Fibroblast of the conjunctiva (primary cell): ENCODE measurements around the gene PCBD2.
"Not testable (repeated sequence)": the region's sequence is repeated elsewhere in the genome, so short reads cannot be mapped to it uniquely, and the experiment has no call there.

Experiments
- DNase-seq: peaks from one replicate; pipeline ENCODE4 v3.0.0-alpha.2; 2010; ENCODE audit warnings: low read depth

The PCBD2 gene

GRCh38 chr5:134906811-134907210 lies 1.9 kb downstream of the PCBD2 start:
- no peak for DNase-seq

- not testable (repeated sequence) for DNase-seq
Observed at GRCh38 chr5:134910752-134911151, 5.8 kb downstream of the PCBD2 start.

GRCh38 chr5:134911285-134912206 lies 6.6 kb downstream of the PCBD2 start:
- no peak for DNase-seq

DNA sequence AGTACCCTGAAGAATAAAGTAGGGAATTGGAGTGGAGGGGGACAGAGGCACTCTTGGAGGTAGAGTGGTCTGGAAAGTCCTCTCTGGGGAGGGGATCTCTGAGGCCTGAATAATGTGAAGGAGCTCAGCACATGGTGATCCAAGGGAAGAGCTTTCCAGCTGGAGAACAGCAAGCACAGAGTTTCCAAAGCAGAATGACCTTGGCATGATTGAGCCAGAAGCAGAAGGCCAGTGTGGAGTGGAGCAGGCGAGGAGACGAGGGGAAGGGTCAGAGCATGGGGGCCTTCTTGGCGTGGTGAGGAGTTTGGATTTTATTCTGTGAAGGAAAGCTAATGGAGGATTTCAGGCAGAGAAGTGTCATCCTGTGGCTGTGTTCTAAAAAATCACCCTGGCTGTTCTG lies 8.3 kb downstream of the PCBD2 start:
- DNase-seq: no peak

DNA sequence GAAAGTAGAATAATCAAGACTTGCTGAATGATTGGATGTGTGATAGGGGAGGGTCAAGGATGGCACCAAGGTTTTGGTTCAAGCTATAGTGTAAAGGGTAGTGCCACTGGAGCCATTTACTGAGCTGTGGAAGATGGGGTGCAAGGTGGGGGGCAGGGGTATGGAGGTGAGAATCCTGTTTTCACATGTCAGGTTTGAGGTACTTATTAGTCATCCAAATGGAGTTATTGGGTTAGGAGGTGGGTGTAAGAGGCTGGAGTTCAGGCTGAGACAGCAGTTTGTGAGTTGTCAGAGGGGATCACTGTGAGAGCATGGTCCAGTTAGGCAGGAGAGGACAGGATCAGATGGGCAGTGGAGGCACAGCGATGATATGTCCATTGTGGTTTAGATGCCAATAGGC lies 8.9 kb downstream of the PCBD2 start:
- DNase-seq: no peak

GRCh38 chr5:134917070-134917815 lies 12.3 kb downstream of the PCBD2 start:
- DNase-seq: no peak

DNA sequence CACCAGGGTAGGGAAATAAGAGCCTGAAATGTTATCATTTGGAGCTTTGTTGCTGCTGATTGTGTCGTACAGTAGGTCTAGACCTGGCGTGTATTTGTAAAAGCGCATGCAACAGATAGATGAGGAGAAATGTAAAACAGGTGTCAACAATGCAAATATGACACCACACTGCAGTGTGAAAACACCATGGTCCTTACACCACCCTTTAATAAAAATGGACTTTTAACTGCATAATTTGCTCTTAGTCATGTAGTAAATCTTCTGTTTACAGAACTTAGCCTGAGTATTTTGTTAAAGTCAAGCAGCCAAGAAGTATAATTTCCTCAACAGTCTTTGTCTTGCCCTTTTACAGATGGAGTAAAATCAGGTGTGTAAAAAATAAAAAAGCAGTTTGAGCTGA lies 13.9 kb downstream of the PCBD2 start:
- DNase-seq: no peak

- DNase-seq: no peak
Observed at GRCh38 chr5:134920848-134921575, 16.1 kb downstream of the PCBD2 start.

DNA sequence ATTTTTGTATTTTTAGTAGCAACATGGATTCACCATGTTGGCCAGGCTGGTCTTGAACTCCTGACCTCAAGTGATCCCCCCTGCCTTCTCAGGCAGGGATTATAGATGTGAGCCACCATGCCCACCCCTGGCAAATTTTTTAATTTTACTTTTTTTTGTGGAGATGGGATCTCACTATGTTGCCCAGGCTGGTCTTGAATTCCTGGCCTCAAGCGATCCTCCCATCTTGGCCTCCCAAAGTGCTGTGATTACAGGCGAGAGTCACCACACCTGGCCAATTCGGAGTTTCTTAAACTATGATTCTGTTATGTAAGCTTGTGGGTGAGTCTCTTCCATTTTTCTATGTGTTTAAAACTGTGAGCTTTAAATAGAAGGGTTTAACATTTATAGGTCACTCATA lies 27.6 kb downstream of the PCBD2 start:
- DNase-seq: no peak

- DNase-seq: no peak
Observed at GRCh38 chr5:134934202-134934601, 29.3 kb downstream of the PCBD2 start.

DNA sequence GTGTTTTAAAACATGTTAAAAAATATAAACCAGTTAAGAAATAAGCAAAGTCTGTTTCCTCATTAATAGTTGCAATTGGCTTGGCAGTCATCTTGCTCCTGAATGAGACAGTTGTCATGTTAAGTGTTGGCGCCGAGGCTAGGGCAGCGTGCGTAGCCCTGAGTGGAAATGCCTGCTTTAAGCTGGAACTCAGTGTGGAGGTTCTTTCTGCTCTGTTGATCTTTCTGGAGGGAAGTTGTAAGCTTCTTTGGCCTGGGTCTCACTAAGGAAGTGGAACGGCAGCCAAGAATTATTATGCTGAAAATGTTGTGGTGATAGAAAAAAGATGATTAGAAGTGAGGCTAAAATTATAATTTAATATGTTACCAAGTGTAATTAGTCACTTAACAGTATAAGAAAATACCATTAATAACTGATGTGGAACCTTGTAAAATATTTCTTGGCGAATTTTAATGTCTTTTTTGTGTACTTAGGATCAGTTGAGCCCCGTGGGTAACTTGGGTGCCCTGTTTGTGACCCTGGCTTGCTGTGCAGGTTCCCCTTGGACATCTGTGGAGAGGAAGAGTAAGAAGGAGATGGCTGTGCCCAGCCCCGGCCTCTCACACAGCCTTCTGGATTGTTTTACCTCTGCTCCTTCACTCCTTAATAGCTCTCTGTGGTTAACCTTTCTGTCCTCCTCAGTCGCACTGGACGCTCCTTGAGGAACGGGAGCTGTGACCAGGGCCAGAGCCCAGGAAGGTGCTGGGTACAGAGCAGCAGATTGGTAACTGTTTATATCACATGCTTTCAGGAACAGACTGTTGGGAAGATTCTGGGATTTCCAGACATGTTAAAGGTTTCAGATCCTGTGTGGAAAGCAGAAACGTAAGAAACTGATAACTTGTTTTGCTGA lies 31.0 kb downstream of the PCBD2 start:
- DNase-seq: no peak

DNA sequence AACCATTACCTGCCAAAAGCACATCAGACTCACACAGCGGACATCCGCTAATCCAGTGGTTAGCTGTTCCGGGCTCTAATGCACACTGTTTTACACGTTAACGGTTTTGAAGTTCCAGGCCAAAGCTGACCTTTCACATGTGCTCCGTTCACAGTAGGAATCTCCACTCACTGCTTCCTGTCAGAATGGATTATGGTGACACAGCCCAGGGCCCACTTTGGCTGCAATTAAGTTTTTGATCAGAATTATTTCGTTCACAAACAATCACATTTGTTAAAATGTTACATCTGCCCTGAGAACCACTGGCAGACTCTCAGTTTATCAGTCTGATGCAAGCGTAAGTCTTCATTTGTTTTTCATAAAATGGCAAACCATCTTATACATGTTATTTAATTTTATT lies 32.6 kb downstream of the PCBD2 start:
- no peak for DNase-seq

- no peak for DNase-seq
Observed at GRCh38 chr5:134938030-134938429, 33.1 kb downstream of the PCBD2 start.

- DNase-seq: no peak
Observed at GRCh38 chr5:134939500-134939899, 34.6 kb downstream of the PCBD2 start.

DNA sequence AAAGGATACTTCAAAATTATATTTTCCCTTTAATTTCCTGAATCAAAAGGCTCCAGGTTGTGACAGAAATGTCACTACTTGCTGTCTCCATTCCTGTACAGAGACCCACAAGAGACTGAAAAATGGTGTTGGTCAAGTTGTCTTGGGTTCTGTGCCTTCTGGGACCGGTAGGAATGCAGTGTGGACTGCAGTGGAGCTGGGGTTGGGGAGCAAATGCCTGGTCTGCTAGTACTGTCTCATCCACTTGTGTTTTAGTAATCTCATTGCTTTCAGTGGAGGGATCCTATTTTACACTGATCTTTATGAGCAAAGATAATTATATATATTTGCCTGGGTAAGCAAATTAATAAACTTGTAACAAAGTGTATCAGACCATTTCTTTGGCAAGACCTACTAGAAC lies 38.6 kb downstream of the PCBD2 start:
- no peak for DNase-seq

DNA sequence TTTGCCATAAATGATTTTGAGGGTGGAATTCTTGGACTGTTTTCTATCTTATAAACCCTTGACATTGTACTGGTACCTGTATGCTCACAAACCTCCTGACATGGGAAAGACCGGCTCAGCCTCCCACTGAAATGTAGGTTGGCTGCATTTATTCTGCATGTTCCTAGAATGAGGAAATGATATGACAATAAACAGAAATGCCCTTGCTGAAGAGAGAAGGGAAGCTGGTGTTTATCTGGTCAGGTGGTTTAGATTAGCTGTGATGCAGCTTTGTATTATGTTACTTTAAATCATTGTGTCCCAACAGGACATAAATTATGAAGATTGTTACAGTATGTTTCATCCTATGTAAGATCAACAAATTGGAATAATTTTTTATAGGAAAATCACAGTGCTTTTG lies 39.7 kb downstream of the PCBD2 start:
- DNase-seq: no peak

DNA sequence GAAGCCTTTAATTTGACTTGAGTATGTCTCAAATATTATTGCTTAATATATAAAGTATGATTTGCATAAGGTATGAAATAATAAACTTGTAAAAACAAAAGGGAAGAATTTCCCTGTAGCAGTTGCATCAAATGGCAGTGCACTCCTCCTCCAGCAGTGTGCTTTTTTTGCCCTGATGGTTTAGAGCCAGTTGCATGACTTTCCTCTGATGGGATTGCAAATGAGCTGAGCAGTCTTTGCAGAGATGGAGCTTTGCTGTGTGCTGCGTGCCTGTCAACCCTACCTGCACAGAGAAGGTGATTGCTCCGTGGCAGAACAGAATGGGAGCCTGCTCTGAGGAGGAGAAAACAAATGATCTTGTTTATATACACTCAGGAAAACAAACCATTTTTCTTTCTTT lies 40.1 kb downstream of the PCBD2 start:
- DNase-seq: no peak

GRCh38 chr5:134948911-134949310 lies 44.0 kb downstream of the PCBD2 start:
- DNase-seq: peak; percentile 18

- DNase-seq: no peak
Observed at GRCh38 chr5:134949316-134949715, 44.4 kb downstream of the PCBD2 start.

GRCh38 chr5:134957920-134958608 lies 53.1 kb downstream of the PCBD2 start:
- DNase-seq: no peak

GRCh38 chr5:134958755-134959154 lies 53.8 kb downstream of the PCBD2 start:
- no peak for DNase-seq
